T-helper 9 cell (primary cell): ENCODE measurements around the gene CSTF3.

Source experiments
- DNase-seq: peaks from one replicate; pipeline ENCODE4 v3.0.0-alpha.2; 2020

The CSTF3 gene

DNA sequence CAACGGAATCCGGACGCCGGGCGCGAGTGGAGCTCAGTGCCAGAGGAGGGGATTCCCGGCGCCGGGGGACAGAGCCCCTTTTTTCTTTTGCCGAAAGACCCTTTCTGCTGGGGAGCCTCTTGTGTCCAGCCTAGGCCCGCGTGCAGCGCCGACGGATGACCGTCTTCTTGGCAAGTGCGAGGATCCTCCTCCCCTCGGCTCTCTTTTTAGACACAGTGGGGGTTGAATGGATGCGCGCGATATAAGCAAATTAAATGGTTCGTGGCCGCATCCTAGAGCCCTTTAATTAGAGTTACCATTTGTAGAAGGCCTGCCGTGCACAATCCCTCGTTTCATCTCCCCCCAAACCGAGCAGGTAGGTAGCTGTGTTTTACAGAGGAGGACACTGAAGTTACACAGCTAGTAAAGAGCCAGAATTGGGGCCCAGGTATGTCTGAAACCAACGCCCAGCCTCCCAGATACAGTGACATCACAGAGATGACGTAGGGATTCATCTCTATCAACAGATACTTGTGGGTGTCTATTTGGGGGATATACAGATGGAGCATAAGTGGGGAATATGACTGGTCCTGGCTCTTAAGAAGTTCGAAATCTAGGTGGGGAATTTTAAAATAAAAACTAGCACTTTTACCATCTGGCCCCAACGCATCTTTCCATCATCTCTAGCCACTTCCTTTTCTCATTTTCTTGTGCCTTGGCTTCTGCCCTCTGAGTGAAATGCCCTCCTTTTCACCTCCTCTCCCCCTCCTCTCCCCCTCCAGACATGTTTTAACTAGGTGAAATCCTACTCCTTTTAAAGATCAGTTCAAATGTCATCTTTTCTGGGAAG lies 121.0 kb downstream of the CSTF3 start:
- DNase-seq: peak; percentile 13

DNA sequence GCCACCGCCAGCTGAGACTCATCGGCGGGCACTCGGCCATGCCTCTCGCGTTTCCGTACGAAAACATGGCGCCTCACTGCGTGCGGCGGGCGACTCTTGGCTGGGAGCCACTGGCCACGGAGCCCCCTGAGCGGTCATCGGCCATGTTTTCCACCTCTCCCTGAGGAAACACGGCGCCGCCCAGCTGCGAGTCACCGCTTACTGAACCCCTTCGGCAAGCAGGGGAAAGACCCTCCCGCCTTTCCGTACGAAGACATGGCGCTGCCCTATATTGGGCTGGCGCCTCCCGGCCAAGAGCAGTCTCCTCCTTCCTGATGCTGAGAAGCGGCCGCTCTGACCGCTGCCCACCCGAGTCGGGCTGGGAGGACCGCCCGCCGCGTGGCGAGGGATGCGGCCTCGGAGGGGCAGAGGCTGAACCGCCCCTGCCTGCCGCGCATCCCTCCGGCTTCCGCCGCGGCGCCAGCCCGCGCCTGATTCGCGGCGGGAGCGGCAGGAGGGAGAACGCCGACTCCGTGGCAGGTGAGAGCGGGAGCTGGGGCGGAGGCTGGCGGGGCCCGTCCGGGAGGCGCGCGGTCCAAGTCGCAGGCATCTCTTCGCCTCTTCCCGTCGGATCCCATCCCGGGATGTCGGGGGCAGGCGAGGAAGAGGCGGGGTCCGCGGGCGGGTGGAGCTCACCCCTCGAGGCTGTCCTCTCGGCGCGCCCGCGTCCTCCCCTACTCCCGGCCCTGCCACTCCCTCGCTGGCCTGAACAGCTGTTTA lies 121.8 kb downstream of the CSTF3 start, which contains the start of gene TCP11L1:
Gene TCP11L1 (plus strand): TSS at position 299 of the 759 bp plus-strand sequence. CDS start 4,202 bp downstream, outside the sequence.
- peak; percentile 74 for DNase-seq

DNA sequence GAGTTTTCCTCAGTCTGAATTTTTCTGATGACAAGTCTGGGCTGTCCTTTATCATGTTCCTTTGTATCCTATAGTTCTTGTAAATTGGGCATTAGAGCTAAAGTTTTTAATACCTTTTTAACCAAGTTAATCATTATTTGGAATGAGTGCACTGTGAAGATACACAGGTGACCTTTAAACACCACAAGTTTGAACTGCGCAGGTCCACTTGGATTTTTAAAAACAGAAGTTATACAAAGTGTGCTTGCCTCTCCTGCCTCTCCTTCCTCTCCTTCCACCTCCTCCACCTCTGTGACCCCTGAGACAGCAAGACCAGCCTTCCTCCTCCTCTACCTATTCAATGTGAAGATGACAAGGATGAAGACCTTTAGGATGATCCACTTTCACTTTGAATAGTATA lies 126.3 kb downstream of the CSTF3 start:
- DNase-seq: no peak
